IPS-11a (cell line): ENCODE data around the gene SEMA7A.

ENCODE experiments used
- H3K4me3 ChIP-seq: one replicate; pipeline ENCODE4 v1.5.1; 2013; ENCODE audit warnings: low read depth, low read length, control low read depth

SEMA7A gene

GRCh38 chr15:74419432-74419831 lies 14.3 kb downstream of the SEMA7A start:
- no peak overlapping the region for H3K4me3 ChIP-seq

GRCh38 chr15:74418575-74419338 lies 15.0 kb downstream of the SEMA7A start:
- no peak overlapping the region for H3K4me3 ChIP-seq

DNA sequence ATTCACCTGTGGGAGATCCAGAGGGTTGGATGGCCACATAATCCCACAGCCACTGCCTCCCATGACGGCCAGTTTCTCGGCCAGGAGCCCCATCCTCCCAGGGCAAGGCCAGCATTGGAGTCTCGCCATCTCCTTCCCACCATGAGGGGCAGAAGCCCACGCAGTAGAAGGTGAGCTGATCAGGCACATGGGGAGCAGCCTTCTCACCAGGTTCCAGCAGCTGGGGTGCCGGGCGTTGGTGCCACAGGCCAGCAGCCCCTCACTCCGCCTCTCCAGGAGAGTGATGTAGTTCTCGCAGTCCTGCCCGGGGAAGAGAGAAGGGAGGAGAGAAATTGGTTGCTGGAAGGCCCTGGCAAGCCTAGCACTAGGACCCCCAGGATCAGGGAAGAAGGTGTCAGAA lies 16.1 kb downstream of the SEMA7A start:
- no peak overlapping the region for H3K4me3 ChIP-seq

DNA sequence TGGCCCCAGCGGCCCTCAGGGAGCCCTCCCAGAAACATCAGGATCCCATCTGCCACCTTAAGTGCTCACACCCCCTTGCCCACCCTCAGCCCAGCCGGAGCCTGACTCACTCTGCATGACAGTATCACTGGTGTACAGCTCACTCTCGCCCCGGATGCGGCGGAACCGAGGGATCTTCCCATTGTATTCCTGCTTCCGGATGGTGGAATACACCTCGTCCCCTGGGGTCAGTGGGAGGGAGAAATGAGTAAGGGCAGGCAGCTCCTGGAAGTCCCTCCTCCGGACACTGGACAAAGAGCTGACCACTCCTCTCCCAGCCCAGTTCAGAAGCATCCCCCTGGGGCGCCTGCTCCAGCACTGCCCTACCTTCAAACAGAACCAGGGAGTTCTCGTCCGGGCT lies 16.5 kb downstream of the SEMA7A start:
- H3K4me3 ChIP-seq, result no peak overlapping the region

- no peak overlapping the region for H3K4me3 ChIP-seq
Observed at GRCh38 chr15:74415966-74416916, 17.5 kb downstream of the SEMA7A start.

- H3K4me3 ChIP-seq, result no peak overlapping the region
Observed at GRCh38 chr15:74414603-74415338, 19.0 kb downstream of the SEMA7A start.

DNA sequence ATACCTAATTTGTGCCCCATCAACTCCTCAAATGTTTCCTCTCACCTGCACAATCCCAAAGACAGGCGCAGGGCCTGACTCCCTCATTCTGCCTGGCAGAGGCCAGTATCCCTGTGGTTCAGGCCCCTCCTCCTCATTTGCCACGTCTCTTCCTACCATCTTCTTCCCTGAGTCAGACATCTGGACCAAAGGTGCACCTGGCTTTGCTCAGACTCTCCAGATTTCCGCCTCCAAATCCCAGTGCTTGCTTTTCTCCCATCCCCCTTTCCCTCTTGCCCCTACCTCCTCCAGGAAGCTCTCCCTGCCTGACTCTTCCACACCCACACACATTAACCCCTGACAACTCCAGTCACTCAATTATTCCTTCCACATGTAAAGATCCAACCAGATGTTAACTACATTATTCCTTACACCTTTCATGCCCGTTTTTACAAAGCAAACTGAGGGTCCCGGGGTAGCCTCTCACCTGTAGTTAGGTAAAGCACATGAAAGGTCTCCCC lies 19.6 kb downstream of the SEMA7A start:
- H3K4me3 ChIP-seq, result no peak overlapping the region

- no peak overlapping the region for H3K4me3 ChIP-seq
Observed at GRCh38 chr15:74413350-74414080, 20.2 kb downstream of the SEMA7A start.

DNA sequence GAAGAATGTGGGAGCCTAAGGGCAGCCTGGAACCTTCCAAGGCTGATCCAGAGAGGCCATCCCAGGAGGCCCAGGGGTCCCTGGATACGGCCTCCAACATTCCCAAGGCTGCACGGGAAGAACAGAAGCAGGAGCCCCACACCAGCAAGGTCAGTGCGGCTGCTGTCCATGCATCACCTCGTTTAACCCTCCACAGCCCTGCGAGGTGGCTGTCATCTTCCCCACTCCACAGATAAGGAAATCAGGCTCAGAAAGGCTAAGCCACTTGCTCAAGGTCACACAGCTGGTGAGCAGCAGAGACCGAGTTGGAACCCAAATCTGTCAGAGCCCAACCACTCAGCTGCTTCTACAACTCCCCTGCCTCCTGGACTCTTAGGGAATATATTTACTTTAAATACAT lies 21.6 kb downstream of the SEMA7A start:
- no peak overlapping the region for H3K4me3 ChIP-seq

GRCh38 chr15:74411686-74412085 lies 22.1 kb downstream of the SEMA7A start:
- no peak overlapping the region for H3K4me3 ChIP-seq

- H3K4me3 ChIP-seq, result no peak overlapping the region
Observed at GRCh38 chr15:74410502-74410901, 23.3 kb downstream of the SEMA7A start.

DNA sequence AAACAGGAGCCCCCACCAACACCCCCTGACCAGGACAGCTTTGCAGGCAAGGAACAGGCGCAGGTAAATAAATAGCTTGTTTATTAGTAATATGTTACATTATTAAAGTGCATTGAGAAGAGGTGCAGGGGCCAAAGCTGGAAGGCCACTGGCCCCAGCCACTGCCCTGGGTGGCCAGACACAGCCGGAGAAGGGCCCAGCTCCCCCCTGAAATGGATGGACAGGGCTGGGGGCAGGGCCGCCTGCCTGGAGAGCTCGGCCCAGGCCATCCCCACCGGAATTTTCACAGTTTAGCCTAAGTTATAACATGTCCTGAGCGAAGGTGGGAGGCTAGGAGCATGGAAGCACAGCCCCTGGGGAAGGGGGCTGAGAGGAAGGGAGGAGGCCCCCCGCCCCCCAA lies 24.5 kb downstream of the SEMA7A start:
- no peak overlapping the region for H3K4me3 ChIP-seq

- no peak overlapping the region for H3K4me3 ChIP-seq
Observed at GRCh38 chr15:74408815-74409214, 24.9 kb downstream of the SEMA7A start.

DNA sequence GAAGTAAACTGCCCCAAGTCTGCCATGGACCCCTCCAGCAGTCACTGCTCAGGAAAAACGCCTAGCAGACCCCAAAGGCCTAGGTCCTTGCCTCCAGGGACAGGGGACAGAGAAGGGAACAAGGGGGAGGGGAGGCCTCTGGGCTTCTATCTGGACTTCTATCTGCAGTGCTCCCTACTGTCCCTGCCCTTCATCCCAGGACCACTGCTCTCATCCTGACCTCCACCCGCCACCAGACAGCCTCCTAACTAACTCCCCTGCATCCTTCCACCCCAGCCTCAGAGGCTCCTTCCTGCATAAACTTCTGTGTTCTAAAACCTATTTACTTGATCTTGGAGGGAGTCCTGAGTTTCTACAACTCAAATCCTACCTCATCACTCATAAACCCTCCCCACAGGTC lies 25.4 kb downstream of the SEMA7A start:
- no peak overlapping the region for H3K4me3 ChIP-seq

DNA sequence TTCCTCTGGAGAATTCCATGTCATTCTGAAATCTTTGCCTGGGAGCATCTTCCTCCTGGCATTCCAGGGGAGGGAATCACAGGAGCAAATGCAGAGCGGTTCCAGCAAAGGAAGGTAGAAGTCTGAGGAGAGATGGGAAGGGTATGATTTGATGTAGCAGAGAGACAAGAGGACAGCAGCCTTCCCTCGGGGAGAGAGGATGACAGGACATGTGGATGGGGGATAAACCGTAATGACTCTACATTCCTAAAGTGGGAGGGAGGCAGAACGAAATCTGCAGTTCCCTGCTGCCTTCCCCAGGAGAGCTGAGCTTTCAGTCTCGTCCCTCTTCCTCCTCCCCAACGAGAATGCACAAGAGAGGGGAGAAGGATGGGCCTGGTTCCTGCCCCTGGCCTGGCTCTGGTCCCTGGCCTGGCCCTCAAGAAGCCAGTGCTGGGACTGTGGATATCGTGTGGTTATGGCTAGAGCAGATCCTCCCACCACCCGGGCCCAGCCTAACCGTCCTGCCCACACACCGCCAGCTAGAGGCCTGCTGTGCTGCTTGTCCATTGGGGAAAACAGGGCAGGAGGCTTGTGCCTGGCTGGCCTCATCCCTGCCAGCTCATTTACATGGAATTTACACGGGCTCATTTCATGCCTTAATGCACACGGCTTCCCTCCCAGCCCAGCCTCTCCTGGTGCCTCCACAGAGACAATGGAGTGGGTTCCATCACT lies 26.6 kb downstream of the SEMA7A start:
- H3K4me3 ChIP-seq, result no peak overlapping the region

GRCh38 chr15:74406517-74406916 lies 27.2 kb downstream of the SEMA7A start:
- no peak overlapping the region for H3K4me3 ChIP-seq

DNA sequence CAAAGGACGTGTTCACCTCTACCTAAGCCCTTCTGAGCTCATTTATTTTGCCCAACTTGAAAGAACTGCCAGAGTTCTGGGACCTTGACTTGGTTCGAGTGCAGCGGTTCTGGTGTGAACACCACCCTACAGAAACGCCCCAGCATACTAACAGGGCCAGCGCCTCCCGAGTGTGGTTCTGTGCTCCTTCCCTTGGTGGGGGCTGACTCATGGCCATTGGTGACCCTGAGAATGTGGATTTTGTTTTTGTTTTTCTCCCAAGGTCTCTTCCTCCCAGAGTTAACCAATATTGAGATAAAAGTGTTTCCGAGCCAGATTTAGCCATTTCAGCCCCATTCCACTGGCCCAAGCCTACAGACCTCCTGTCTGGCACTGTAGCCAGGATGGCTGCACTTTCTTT lies 27.9 kb downstream of the SEMA7A start:
- no peak overlapping the region for H3K4me3 ChIP-seq

- H3K4me3 ChIP-seq, result no peak overlapping the region
Observed at GRCh38 chr15:74403991-74404563, 29.7 kb downstream of the SEMA7A start.

DNA sequence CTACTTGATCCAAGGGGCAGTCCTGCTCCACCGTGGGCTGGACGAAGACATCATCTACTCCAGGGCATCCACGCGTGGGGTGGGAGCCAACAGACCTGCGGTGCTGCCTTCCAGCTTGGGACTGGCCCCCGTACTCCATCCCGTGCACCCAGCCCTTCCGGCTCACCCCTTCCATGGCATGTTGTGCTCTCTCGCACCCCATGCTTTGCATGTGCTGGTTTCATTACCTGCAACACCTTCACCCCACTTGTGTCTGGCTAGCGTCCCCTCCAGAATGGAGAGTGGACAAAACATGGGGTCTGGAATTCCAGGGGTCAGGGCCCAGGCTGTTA lies 30.2 kb downstream of the SEMA7A start:
- no peak overlapping the region for H3K4me3 ChIP-seq
